NK-92 treated with Interleukin-12 subunit alpha and Interleukin-12 subunit beta, amount 100 ng/mL, for 24 hours (cell line): ENCODE measurements around the gene SPIN2B.

Source experiments
- DNase-seq: peaks from one replicate; lab custom pipeline; 2025; lab: John Stamatoyannopoulos, UW

The SPIN2B gene

GRCh38 chrX:57070185-57070984, 51.0 kb downstream of the SPIN2B start:
- no peak for DNase-seq
